Upper lobe of right lung (tissue), 1 donor: Measurements from ENCODE around the gene BTN1A1. TPM values are rescaled to one million over a fixed set of nuclear protein-coding genes. Genes with fewer than 3 reads are reported as not detected.

ENCODE experiments used
- ATAC-seq: fragments of 200-7000 bp; cut with Tn5 transposase; one replicate; pipeline ENCODE4 v1.9.1; 2020; ENCODE audit warnings: mild to moderate bottlenecking, moderate library complexity
- DNase-seq: peaks from one replicate; pipeline ENCODE4 v3.0.0-alpha.2; 2020
- H3K27ac ChIP-seq: fragments of 200-600 bp; one replicate; pipeline ENCODE4 v1.8.0; 2022
- H3K27me3 ChIP-seq: fragments of 200-600 bp; one replicate; pipeline ENCODE4 v1.8.0; 2022; ENCODE audit warnings: mild to moderate bottlenecking
- H3K36me3 ChIP-seq: fragments of 200-600 bp; one replicate; pipeline ENCODE4 v1.8.0; 2022
- H3K4me1 ChIP-seq: fragments of 200-600 bp; one replicate; pipeline ENCODE4 v1.8.0; 2022
- H3K4me3 ChIP-seq: fragments of 200-600 bp; one replicate; pipeline ENCODE4 v1.8.0; 2022; ENCODE audit warnings: mild to moderate bottlenecking
- H3K9me3 ChIP-seq: fragments of 200-600 bp; one replicate; pipeline ENCODE4 v1.8.0; 2022
- intact Hi-C: fragments of 100-400 bp; cut with DNase I; formaldehyde crosslinking; loops from one replicate; pipeline ENCODE4 v1.11.0; 2022
- long read RNA-seq: library from polyadenylated mRNA; unstranded; transcript quantifications from one replicate; pipeline ENCODE4 v2.0.0, GENCODE V29; 2021
- total RNA-seq: library from RNA; stranded (reverse); fragmentation: NEBNext Ultra II Directional; extraction: Animal tissue kit (Norgen Biotek cat#: 25700); gene quantifications from one replicate; pipeline ENCODE4 v1.2.1, GENCODE V29; 2021
- TF ChIP-seq, protein P1 (sequence below): fragments of 200-600 bp; IDR thresholded peaks from one replicate; pipeline ENCODE4 v1.8.0; 2022; ENCODE audit warnings: antibody characterized with exemption
- donor health status: DM: no; HTN: yes; CAD: no; lungs with severe emphysema.

The BTN1A1 gene
- total RNA-seq: not detected
- long read RNA-seq: 0 reads

DNA sequence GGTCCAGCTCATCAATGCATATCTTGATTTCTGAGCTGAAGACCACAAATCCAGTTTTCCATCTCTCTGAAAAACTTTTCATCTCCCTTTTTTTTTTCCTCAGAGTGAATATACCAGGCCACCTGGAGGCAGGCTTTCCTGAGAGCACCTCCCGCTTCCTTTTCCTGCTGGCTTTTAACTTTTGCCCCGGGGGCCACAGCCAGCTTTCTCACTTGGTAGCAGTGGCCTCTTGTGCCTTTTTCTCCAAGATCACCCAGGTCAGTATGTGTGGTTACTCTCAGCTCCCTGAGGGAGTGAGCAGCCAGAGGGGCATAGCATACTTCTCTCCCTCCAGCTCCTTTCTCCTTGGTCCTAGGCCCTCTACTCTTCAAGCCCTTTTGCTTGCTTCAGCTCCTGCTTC, at the start of gene BTN1A1:
BTN1A1 (plus strand) TSS at position 202 of the 400 bp plus-strand sequence. CDS start 984 bp downstream, outside the sequence.
- Histone ChIP-seq H3K4me1 (peaks cover 9% of the 10 kb centered on the region), H3K27me3 (peaks cover 23% of the 10 kb centered on the region), H3K36me3 (no peaks in the 10 kb centered on the region), H3K9me3 (no peaks in the 10 kb centered on the region), H3K27ac (no peak within 1 kb of the TSS), H3K4me3 (no peak within 1 kb of the TSS)
- DNase-seq (no peak), ATAC-seq (no peak)
- intact Hi-C loops: no loop called here
- TF ChIP-seq, protein P1, sequence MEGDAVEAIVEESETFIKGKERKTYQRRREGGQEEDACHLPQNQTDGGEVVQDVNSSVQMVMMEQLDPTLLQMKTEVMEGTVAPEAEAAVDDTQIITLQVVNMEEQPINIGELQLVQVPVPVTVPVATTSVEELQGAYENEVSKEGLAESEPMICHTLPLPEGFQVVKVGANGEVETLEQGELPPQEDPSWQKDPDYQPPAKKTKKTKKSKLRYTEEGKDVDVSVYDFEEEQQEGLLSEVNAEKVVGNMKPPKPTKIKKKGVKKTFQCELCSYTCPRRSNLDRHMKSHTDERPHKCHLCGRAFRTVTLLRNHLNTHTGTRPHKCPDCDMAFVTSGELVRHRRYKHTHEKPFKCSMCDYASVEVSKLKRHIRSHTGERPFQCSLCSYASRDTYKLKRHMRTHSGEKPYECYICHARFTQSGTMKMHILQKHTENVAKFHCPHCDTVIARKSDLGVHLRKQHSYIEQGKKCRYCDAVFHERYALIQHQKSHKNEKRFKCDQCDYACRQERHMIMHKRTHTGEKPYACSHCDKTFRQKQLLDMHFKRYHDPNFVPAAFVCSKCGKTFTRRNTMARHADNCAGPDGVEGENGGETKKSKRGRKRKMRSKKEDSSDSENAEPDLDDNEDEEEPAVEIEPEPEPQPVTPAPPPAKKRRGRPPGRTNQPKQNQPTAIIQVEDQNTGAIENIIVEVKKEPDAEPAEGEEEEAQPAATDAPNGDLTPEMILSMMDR: no peak

DNA sequence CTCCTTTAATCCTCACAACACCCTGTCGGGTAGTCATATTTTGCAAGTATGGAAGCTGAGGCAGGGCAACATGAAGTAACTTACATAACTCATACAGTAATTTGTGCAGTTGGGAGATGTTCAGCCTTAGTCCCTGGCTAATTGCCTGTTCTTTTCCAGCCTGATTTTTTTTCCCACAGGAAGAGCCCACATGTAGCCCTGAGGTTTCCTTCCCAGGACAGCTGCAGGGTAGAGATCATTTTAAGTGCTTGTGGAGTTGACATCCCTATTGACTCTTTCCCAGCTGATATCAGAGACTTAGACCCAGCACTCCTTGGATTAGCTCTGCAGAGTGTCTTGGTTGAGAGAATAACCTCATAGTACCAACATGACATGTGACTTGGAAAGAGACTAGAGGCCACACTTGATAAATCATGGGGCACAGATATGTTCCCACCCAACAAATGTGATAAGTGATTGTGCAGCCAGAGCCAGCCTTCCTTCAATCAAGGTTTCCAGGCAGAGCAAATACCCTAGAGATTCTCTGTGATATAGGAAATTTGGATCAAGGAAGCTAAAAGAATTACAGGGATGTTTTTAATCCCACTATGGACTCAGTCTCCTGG, 47.4 kb upstream of the BTN1A1 start:
- Histone ChIP-seq H3K4me3 (no peak overlapping the region), H3K27ac (no peak overlapping the region), H3K4me1 (peaks cover 8% of the 10 kb centered on the region), H3K36me3 (peaks cover 17% of the 10 kb centered on the region), H3K9me3 (no peaks in the 10 kb centered on the region), H3K27me3 (no peaks in the 10 kb centered on the region)
- intact Hi-C loops: no loop called here
- TF ChIP-seq, protein P1: no peak
- DNase-seq: no peak
- no peak for ATAC-seq

- H3K27me3 ChIP-seq: no peaks in the 10 kb centered on the region
- intact Hi-C loops: no loop called here
- TF ChIP-seq, protein P1: no peak
Measured at GRCh38 chr6:26454631-26455030, 45.5 kb upstream of the BTN1A1 start.

DNA sequence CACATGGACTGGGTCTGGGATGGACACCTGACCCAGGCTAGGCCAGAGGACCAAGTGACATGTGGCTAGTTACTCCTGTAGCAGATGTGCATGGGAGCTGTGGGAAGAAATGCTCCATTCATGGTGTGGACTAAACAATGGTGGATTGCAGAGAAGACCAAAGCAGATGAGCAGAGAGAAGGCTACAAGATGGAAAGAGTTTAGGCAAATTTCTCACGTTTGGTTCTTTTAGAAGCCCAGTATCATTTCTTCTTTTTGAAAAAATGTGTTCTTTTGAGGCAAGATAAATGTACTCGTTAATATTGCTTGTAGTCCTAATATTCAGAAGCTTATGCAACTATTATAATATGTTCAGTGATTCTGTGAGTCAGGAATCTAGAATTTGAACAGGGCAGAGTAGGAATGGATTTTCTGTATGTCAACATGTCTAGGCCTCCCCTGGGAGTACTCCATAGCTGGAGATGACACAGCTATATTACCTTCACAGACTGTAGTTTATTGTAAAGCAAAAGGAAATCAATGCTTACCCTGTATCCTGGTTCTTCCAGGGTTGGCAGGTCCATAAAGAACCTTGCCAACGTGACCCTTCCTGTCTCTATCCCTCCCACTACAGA, 44.6 kb upstream of the BTN1A1 start:
- Histone ChIP-seq H3K27ac (peak overlapping the region; percentile 3), H3K9me3 (no peaks in the 10 kb centered on the region), H3K4me1 (peaks cover 25% of the 10 kb centered on the region), H3K27me3 (no peaks in the 10 kb centered on the region), H3K4me3 (no peak overlapping the region), H3K36me3 (peaks cover 12% of the 10 kb centered on the region)
- TF ChIP-seq, protein P1: no peak
- ATAC-seq (no peak), DNase-seq (no peak)
- intact Hi-C loops: no loop called here

More at GRCh38 chr6:26454631-26455030, 45.5 kb upstream of the BTN1A1 start:
- no peak for ATAC-seq
- H3K9me3 ChIP-seq: no peaks in the 10 kb centered on the region
- H3K4me3 ChIP-seq: no peak overlapping the region
- no peak for DNase-seq
- H3K36me3 ChIP-seq: peaks cover 9% of the 10 kb centered on the region
- H3K4me1 ChIP-seq: peaks cover 20% of the 10 kb centered on the region
- peak overlapping the region; percentile 3 for H3K27ac ChIP-seq

- intact Hi-C loops: no loop called here
- DNase-seq (no peak), ATAC-seq (peak; percentile 29)
- TF ChIP-seq, protein P1: no peak
- Histone ChIP-seq H3K36me3 (peaks cover 25% of the 10 kb centered on the region), H3K27me3 (no peaks in the 10 kb centered on the region), H3K27ac (peak overlapping the region; percentile 97), H3K4me3 (peak overlapping the region; percentile 87), H3K9me3 (no peaks in the 10 kb centered on the region), H3K4me1 (peaks cover 44% of the 10 kb centered on the region)
Measured at GRCh38 chr6:26457264-26457805, 42.8 kb upstream of the BTN1A1 start.
